Ramos (cell line): ENCODE data around the gene SEMA4C.

Source experiments
- in situ Hi-C: fragments of 300-500 bp; cut with MboI; formaldehyde crosslinking; loops from one replicate; pipeline ENCODE4 v1.14.3; 2022; ENCODE audit warnings: low sequenced_read_pairs; ENCODE audit not compliant: unreplicated experiment

The SEMA4C gene

DNA sequence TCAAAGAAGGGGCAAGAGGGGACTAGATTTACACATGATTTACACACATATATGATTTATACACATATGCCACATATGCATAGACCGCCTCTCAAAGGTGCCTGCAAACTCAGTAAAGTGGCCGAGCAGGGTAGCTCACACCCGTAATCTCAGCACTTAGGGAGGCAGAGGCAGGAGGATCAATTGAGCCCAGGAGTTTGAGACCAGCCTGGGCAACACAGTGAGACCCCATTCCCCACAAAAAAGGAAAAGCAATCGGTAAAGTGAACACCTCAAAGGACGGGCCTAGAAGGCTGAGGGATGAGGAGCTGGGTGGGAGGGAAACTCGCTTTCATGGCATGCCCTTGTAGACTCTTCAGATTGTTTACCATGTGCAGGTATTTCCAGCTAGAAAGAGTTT lies 17.2 kb downstream of the SEMA4C start:
- in situ Hi-C loops, result no loop called here

- in situ Hi-C loops, result no loop called here
These were observed 21.6 kb downstream of the SEMA4C start for GRCh38 chr2:96848264-96848663.

DNA sequence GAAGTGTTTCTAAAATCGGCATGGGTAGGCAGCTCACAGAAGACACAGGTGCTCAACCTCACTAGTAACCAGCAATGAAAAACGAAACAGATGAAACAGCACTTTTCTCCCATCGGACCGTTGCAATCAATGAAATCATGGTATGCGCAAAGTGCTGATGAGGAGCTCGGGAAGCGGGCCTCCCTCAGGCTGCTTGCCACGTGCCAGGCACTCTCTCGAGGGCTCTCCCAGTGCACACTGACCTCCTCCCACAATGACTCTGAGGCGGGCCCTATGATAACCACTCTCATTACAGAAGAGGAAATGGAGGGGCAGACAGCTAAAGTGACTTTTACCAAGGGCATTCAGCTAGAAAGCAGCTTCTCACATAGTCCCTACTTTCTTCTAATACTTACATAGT lies 22.3 kb downstream of the SEMA4C start:
- in situ Hi-C loops, result no loop called here

DNA sequence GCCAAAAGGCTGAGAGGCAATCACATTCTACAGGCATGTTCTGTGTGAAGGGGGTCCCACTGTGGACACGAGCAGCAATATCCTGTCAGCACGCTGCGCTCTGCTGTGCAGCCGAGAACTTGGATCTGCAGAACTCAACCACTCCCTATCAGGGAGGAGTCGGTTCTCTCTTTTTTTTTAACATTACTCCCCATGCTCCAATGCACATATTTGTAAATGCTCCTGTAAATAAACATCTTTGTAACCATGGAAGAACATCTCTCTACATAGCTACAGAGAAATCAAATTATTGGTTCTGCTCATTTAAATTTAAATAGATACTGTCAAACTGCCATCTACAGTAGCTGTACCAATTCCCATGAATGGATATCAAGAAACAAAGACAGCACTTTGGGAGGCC lies 23.1 kb downstream of the SEMA4C start:
- in situ Hi-C loops, result no loop called here

GRCh38 chr2:96844405-96844808 lies 25.5 kb downstream of the SEMA4C start:
- in situ Hi-C loops, result no loop called here

GRCh38 chr2:96843538-96844268 lies 26.2 kb downstream of the SEMA4C start, which contains the start of gene ANKRD23:
ANKRD23 (minus strand) TSS chr2:96844021; CDS start chr2:96843992, 29 bp downstream.
- in situ Hi-C loops, result no loop called here

DNA sequence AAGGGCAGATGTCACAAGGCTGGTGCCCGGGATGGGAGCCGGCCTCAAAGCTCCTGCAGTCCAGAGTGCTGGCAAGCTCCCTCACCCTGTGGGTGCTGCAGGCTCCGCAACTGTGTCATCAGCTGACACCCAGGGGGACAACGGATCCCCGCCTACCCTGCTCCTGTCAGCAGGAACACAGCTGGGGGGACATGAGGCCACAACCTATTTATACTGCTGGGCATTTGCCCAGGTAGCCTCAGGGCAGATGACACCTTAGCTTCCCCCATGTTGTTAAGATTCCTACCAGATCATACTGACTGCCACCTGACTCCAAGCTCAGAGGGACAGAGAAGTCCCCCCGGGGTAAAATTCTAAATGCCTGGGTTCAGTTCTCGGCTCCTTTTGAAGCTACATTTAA lies 27.3 kb downstream of the SEMA4C start:
- in situ Hi-C loops, result no loop called here

DNA sequence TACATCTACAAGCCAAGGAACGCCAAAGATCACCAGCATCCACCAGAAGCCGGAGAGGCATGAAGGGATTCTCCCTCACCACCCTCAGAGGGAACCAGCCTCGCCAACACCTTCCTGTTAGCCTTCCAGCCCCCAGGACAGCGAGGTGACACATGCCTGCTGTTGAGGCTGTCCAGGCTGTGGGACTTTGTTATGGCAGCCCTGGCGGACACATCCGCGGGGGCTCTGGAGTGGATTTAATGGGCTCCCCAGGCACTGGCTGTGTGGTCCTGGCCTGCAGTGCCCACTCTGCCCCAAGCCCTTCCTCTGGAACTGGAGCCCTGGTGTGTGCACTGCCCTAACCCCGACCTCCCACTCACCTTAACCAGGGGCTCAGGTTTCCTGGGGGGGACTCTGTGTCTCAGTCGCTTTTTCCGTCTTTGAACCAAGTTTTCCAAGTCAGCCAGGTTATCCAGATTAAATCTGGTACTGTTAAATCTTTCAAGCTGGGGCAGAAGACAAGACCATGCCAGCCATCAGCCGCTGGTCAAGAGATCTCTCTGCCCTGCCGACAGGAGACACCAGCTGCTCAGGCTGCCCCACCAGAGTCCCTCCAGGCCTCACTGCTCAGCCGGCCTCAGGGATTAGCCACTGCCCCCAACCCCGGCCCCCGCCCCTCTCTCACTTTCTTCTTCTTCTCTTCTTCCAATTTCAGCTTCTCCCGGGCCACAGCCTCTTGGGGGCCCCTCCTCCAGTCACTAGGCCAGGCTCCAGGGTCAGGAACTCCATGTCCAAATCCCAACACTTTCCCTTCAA lies 28.0 kb downstream of the SEMA4C start:
- in situ Hi-C loops, result no loop called here

- in situ Hi-C loops, result no loop called here
These were observed 29.7 kb downstream of the SEMA4C start for GRCh38 chr2:96839875-96840850.

- in situ Hi-C loops, result no loop called here
These were observed 30.5 kb downstream of the SEMA4C start for GRCh38 chr2:96839293-96839874.

- in situ Hi-C loops, result no loop called here
These were observed 31.3 kb downstream of the SEMA4C start for GRCh38 chr2:96838345-96839292.

- in situ Hi-C loops, result no loop called here
These were observed 32.3 kb downstream of the SEMA4C start for GRCh38 chr2:96837575-96837974.

- in situ Hi-C loops, result no loop called here
These were observed 34.0 kb downstream of the SEMA4C start for GRCh38 chr2:96835830-96836229.

DNA sequence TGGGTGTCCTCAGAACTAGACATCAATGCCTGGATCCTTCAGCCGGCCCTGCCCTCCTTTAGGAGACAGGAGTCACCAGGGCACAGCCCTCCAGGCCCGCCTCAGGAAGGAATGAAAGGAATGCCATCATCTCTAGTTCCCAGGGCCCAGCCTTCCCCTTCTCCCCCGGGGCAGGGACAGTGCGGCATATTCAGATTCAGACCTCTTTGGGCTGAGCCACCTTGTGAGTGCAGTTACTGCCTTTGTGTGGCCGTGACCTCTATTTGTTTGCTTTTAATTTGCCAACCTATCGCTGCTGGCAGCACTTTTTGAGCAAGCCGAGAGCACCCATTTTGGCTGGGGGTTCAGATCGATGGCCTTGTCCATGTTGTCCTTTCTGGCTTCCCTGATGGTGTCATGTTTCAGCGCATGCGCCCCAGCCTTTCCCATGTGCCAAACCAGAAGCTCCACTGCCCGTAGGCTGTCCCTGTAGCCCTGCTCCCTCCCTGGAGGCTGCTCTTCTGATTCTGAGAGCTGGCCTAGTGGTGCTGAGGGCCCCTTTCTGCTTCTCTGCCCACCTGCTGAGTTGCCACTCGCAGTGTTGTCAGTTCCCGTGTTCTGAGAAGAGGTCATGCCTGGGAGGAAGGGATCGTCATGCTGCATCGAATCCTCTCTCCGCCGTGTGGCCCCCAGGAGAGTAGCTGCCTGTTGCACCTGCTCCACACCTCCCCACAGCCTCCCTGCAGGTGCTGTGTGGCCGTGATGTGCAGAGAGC lies 36.9 kb downstream of the SEMA4C start:
- in situ Hi-C loops, result no loop called here

DNA sequence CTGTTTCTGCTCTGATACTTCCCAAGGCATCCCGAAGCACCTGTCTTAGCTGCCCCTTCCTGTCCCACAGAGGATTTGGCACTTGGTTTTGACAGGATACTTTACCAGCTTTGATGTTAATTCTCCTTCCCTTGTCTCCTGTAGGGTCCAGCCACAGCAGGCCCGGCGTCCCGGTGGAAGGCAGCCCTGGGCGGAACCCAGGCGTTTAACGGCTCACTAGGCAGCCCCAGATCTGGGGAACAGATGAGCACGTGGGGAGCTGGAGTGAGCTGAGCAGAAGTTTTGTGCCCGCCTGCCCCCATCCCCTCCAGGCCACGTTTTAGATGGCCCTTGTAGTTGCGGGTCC lies 37.5 kb downstream of the SEMA4C start:
- in situ Hi-C loops, result no loop called here

DNA sequence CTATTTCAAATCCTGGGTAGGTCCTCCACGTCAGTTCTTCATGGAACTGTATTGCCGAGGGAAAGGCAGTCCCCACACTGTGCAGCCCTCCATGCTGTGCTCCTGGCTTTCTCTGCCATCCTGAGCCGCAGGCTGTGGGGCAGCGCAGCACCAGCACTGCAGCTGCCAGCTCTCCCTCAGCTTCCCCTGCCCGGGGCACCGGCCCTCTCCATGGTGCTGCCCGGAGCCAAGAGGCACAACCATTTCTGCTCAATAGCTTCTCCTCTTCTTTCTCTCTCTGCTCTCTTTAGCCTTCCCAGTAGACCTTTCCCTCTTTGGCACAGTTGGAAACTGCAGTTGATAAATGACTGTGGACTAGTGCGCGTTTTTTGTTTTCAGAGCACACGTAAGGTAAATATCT lies 38.2 kb downstream of the SEMA4C start:
- in situ Hi-C loops, result no loop called here

DNA sequence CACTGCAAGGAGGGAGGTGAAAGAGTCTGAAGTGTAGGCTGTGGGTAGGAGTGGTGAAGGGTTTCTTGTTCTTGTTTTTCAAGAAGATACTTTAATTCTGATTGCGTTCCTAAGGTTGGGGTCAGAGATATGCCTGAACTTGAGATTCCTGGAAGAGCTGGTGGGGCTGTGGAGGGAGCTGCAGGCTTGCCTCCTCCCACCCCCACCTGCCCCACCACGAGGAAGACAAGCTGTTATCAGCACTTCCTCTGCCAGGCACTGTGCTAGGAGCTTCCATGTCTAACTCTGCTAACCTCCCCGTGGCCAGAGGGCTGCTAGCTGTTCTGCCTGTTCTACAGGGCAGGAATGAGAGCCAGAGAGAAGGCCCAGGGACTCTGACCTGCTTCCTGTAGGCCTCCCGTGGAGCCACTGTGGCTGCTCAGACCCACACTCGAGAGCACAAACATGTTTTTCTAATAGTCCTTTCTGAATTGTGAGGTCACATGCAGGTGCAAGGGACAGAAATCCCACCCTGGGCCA lies 39.8 kb downstream of the SEMA4C start:
- in situ Hi-C loops, result no loop called here

DNA sequence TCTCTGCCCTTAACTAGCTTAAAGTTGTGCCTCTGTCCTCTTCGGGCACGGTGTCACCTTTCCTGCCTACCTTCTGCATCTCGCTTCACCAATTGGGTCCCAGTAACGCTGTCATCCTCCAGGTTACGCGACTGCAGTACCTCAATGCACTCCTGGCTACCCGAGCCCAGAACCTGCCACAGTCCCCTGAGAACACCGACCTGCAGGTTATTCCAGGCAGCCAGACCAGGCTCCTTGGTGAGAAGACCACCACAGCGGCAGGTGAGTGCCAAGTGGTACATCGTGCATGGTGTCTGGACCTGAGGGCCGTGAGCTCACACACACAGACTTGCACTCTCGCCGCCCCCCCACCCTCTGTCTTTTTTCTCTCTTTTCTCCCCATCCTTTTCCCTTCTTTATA lies 41.0 kb downstream of the SEMA4C start:
- in situ Hi-C loops, result no loop called here
